IMR-90 (cell line): ENCODE data around the gene ABCD1.

Experiments
- CEBPB ChIP-seq: IDR thresholded peaks from 2 replicates; pipeline ENCODE4 v1.6.1; 2012; ENCODE audit warnings: low read depth, low read length, improper control_type of control experiment
- CHD1 ChIP-seq: IDR thresholded peaks from 2 replicates; pipeline ENCODE4 v1.6.1; 2012; ENCODE audit warnings: low read depth, low read length, improper control_type of control experiment
- CTCF ChIP-seq: conservative IDR thresholded peaks from 2 replicates; pipeline ENCODE4 v1.5.1; 2012; ENCODE audit warnings: mild to moderate bottlenecking, low read depth, low read length, improper control_type of control experiment
- FOS ChIP-seq: fragments of 150-350 bp; IDR thresholded peaks from 2 replicates; pipeline ENCODE4 v1.6.1; 2016; ENCODE audit warnings: low read depth, low read length
- MAFK ChIP-seq: IDR thresholded peaks from 2 replicates; pipeline ENCODE4 v1.6.1; 2012; ENCODE audit warnings: low read depth, low read length, improper control_type of control experiment
- MAZ ChIP-seq: IDR thresholded peaks from 2 replicates; pipeline ENCODE4 v1.6.1; 2012; ENCODE audit warnings: low read depth, mild to moderate bottlenecking, low read length, improper control_type of control experiment, moderate library complexity, borderline replicate concordance
- MXI1 ChIP-seq: IDR thresholded peaks from 2 replicates; pipeline ENCODE4 v1.6.1; 2012; ENCODE audit warnings: low read depth, mild to moderate bottlenecking, low read length, moderate library complexity, borderline replicate concordance
- NFE2L2 ChIP-seq: fragments of 150-350 bp; IDR thresholded peaks from 2 replicates; pipeline ENCODE4 v1.6.1; 2016; ENCODE audit warnings: low read depth, mild to moderate bottlenecking, low read length
- POLR2A ChIP-seq: IDR thresholded peaks from 2 replicates; pipeline ENCODE4 v1.6.1; 2012; ENCODE audit warnings: mild to moderate bottlenecking, low read depth, low read length
- RAD21 ChIP-seq: IDR thresholded peaks from 2 replicates; pipeline ENCODE4 v1.6.1; 2012; ENCODE audit warnings: low read length, improper control_type of control experiment
- RCOR1 ChIP-seq: IDR thresholded peaks from 2 replicates; pipeline ENCODE4 v1.6.1; 2012; ENCODE audit warnings: mild to moderate bottlenecking, low read length, improper control_type of control experiment; ENCODE audit not compliant: insufficient replicate concordance
- RFX5 ChIP-seq: IDR thresholded peaks from 2 replicates; pipeline ENCODE4 v1.8.0; 2012; ENCODE audit warnings: low read depth, mild to moderate bottlenecking, low read length, moderate library complexity
- SMC3 ChIP-seq: fragments of 150-350 bp; IDR thresholded peaks from 2 replicates; pipeline ENCODE4 v1.6.1; 2016; ENCODE audit warnings: low read depth, mild to moderate bottlenecking, antibody characterized with exemption, low read length, moderate library complexity
- USF2 ChIP-seq: fragments of 150-350 bp; IDR thresholded peaks from 2 replicates; pipeline ENCODE4 v1.6.1; 2017; ENCODE audit warnings: mild to moderate bottlenecking, antibody characterized with exemption, low read length, low read depth

- no peak for TF ChIP-seq POLR2A
- no peak for TF ChIP-seq RAD21
- no peak for TF ChIP-seq CTCF
- no peak for TF ChIP-seq RCOR1
- TF ChIP-seq MAFK, result no peak
- no peak for TF ChIP-seq CEBPB
- TF ChIP-seq RFX5, result no peak
- TF ChIP-seq MXI1, result no peak
- no peak for TF ChIP-seq NFE2L2
- no peak for TF ChIP-seq CHD1
- TF ChIP-seq MAZ, result no peak
- no peak for TF ChIP-seq FOS
- TF ChIP-seq USF2, result no peak
- TF ChIP-seq SMC3, result no peak
These were observed 59.8 kb downstream of the ABCD1 start for GRCh38 chrX:153784325-153784967.
